A549 treated with CORT108297 at 1 μM for 4 hours (cell line): ENCODE data around the gene ARHGAP36. TPM values are rescaled to one million over a fixed set of nuclear protein-coding genes. Genes with fewer than 3 reads are reported as not detected.

Source experiments
- total RNA-seq: library from RNA; stranded (reverse); fragments of 200-300 nt; extraction: Qiagen RNA extraction; gene quantifications from 5 replicates; pipeline ENCODE4 v1.2.3, GENCODE V29; 2022

Gene ARHGAP36, protein sequence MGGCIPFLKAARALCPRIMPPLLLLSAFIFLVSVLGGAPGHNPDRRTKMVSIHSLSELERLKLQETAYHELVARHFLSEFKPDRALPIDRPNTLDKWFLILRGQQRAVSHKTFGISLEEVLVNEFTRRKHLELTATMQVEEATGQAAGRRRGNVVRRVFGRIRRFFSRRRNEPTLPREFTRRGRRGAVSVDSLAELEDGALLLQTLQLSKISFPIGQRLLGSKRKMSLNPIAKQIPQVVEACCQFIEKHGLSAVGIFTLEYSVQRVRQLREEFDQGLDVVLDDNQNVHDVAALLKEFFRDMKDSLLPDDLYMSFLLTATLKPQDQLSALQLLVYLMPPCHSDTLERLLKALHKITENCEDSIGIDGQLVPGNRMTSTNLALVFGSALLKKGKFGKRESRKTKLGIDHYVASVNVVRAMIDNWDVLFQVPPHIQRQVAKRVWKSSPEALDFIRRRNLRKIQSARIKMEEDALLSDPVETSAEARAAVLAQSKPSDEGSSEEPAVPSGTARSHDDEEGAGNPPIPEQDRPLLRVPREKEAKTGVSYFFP
- total RNA-seq: not detected in 5 replicates

DNA sequence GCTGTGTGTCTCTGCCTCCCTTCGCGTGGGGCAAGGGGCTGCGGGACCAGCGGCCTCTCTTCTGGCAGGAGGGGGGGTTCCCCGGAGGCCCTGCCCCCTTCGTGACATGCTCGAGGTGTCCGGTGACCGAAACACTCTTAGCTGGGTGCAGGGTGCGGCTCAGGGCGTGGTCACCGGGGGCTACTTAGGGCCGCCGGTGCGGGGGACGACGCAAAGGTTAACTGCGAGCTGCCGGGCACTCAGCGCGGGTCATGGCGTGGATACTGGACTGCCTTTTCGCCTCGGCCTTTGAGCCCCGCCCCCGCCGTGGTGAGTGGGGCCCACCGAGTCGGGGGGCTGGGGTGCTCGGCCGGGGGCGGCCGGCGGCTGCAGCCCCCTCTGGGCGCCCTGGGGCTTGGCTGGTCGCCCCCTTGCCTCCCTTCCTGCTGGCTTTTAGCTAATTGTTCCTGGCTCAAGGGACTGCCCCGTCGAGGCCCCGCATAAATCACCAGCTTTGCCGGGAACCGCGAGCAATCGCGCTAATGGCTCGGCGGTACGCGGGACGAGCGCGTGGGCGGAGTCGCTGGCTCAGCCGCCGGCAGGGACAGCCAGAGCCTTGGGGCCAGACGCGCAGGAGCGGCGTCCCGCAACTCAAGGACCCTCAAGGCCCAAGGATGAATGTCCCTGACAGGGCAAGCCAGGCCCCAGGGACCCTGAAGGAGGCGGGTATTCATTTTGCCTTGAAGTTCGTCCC is at the start of gene ARHGAP36:
Gene ARHGAP36, plus strand, starts transcription at position 211 of the 733 bp plus-strand sequence. CDS start 23,320 bp downstream, outside the sequence.

Other genes with a start within 250 kb of the ARHGAP36 start
- gene ENOX2, start 155.1 kb upstream of the ARHGAP36 start, total RNA-seq: 7.6 to 9.5 TPM (median 8.6 TPM) in 5 replicates
- 0.25 to 0.41 TPM (median 0.32 TPM) in 5 replicates for gene IGSF1, start 231.0 kb downstream of the ARHGAP36 start, total RNA-seq